Kidney (tissue), 14 donors: ENCODE data around the gene RERE. TPM values are rescaled to one million over a fixed set of nuclear protein-coding genes. Genes with fewer than 3 reads are reported as not detected.

Experiments
- DNase-seq, 5 donors: peaks; one replicate each; pipeline ENCODE4 v3.0.0-alpha.2; 2013 to 2020
- FAIRE-seq: peaks from 2 replicates; lab custom pipeline; 2012; peaks lifted over from hg19 to GRCh38; lab: Jason Lieb, UNC
- H3K27ac ChIP-seq, 2 donors: one replicate each; pipeline ENCODE4 v1.7.0; 2013; ENCODE audit warnings: low read depth in 2 of 2, low read length in 2 of 2, inconsistent platforms in 1 of 2
- H3K27me3 ChIP-seq: one replicate; pipeline ENCODE4 v1.7.1; 2013; ENCODE audit warnings: low read length, inconsistent platforms; ENCODE audit not compliant: control insufficient read depth, insufficient read depth
- H3K36me3 ChIP-seq, 3 donors: one replicate each; pipeline versions ENCODE4 v1.7.0 to v1.7.1; 2013; ENCODE audit warnings: low read length in 3 of 3, control low read depth in 1 of 3, inconsistent platforms in 1 of 3; ENCODE audit not compliant: insufficient read depth in 3 of 3, control insufficient read depth in 2 of 3
- H3K4me1 ChIP-seq, 3 donors: one replicate each; pipeline versions ENCODE4 v1.7.0 to v1.7.1; 2013; ENCODE audit warnings: low read length in 3 of 3, inconsistent platforms in 1 of 3, low read depth in 1 of 3; ENCODE audit not compliant: control insufficient read depth in 2 of 3, insufficient read depth in 2 of 3
- H3K4me3 ChIP-seq, 3 donors: one replicate each; pipeline versions ENCODE4 v1.7.0 to v1.8.1; 2013; ENCODE audit warnings: low read length in 3 of 3, control low read depth in 1 of 3, inconsistent platforms in 1 of 3
- H3K9ac ChIP-seq, 3 donors: one replicate each; pipeline versions ENCODE4 v1.7.0 to v1.7.1; 2013; ENCODE audit warnings: low read length in 3 of 3, control low read depth in 1 of 3, inconsistent platforms in 1 of 3
- H3K9me3 ChIP-seq, 3 donors: one replicate each; pipeline versions ENCODE4 v1.7.0 to v1.7.1; 2013; ENCODE audit warnings: low read length in 3 of 3, control low read depth in 1 of 3, inconsistent platforms in 1 of 3; ENCODE audit not compliant: control insufficient read depth in 2 of 3, insufficient read depth in 1 of 3
- CTCF ChIP-seq: IDR thresholded peaks from 3 replicates; pipeline ENCODE4 v1.5.1; 2012; ENCODE audit warnings: mild to moderate bottlenecking, moderate library complexity, borderline replicate concordance; ENCODE audit not compliant: insufficient read depth; ENCODE audit errors: extremely low read depth
- intact Hi-C: fragments of 100-400 bp; cut with DNase I; formaldehyde crosslinking; loops from one replicate; pipeline ENCODE4 v1.11.1; 2022
- polyA plus RNA-seq: library from polyadenylated mRNA; stranded (reverse); fragments of 350-450 nt; fragmentation: Illumina TruSeq; extraction: RNeasy Lipid Tissue Mini Kit (QIAGEN cat#74804); gene quantifications from one replicate; pipeline ENCODE4 v1.2.3, GENCODE V29; 2014; ENCODE audit warnings: low read depth, low replicate concordance; ENCODE audit not compliant: insufficient read depth
- total RNA-seq: library from RNA; stranded (reverse); fragmentation: NEBNext Ultra II Directional; extraction: Animal tissue kit (Norgen Biotek cat#: 25700); gene quantifications from one replicate; pipeline ENCODE4 v1.2.1, GENCODE V29; 2021
- donor health status: control.
- donor health status: control.
- donor health status: control.
- donor health status: control.
- donor health status: control.
- donor health status: DM: yes; HTN: yes; CAD: no.
- donor health status: Normal renal cell carcinoma (clear cell type).

Gene RERE
- total and polyA plus RNA-seq, 2 donors from 2014 or later = 37.2 to 176 TPM

GRCh38 chr1:8435569-8436071 is 381.8 kb downstream of the RERE start:
- Histone ChIP-seq H3K4me3 (no peak overlapping the region), H3K4me1 (peaks cover 11 to 16% (median 13%) of the 10 kb centered on the region in 3 donors), H3K9ac (no peak overlapping the region), H3K27ac (no peak overlapping the region), H3K36me3 (no peaks in the 10 kb centered on the region), H3K27me3 (no peaks in the 10 kb centered on the region), H3K9me3 (no peaks in the 10 kb centered on the region)
- TF ChIP-seq CTCF = no peak
- intact Hi-C loops = no loop called here
- DNase-seq (no peak), FAIRE-seq (no peak)

DNA sequence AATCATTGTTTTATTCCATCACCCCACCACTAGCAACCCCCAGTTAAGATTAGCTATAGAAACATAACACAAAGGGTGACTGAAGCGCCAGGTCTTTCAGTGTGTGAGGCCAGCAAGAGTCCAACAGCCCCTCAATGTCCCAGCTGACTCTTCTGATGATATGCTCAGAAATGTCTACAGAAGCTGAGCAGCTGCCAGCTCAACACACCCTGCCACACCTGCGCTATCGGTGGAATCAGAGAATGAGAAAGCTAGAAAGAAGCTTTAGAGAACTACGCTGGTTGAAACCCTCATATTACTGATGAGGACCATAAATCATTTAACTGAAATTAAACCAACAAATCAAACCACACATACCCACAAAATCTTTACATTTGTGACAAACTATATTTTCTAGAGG is 383.3 kb downstream of the RERE start:
- H3K27ac ChIP-seq = no peak overlapping the region
- H3K27me3 ChIP-seq = no peaks in the 10 kb centered on the region
- TF ChIP-seq CTCF = no peak
- FAIRE-seq = no peak
- H3K4me3 ChIP-seq = no peak overlapping the region
- no peaks in the 10 kb centered on the region for H3K36me3 ChIP-seq
- H3K9me3 ChIP-seq = no peaks in the 10 kb centered on the region
- H3K4me1 ChIP-seq = peaks cover 6 to 26% (median 19%) of the 10 kb centered on the region in 3 donors
- intact Hi-C loops = no loop called here
- DNase-seq = no peak
- H3K9ac ChIP-seq = no peak overlapping the region

DNA sequence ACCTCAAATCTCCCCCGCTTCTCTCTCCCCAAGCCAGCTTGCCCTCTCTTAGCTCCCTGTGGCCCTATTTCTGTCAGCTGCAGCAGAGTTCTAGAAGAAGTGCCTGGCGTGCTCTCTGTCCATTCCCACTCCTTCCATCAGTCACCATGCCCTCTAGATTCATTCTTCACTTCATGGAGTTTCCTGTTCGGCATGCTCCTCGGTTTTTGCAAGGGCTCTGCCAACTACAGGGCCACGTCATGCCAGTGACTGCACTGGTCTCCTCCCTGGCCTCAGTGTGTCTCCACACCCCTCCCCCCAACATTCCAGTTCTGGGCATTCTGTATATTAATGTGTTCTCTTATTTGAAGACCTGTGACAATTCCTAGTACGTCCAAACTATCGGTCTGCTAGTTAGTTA is 385.7 kb downstream of the RERE start:
- no peak for FAIRE-seq
- H3K9ac ChIP-seq = no peak overlapping the region
- H3K36me3 ChIP-seq = no peaks in the 10 kb centered on the region
- no peaks in the 10 kb centered on the region for H3K27me3 ChIP-seq
- no peak overlapping the region for H3K27ac ChIP-seq
- no peak for DNase-seq
- no peaks in the 10 kb centered on the region for H3K9me3 ChIP-seq
- peaks cover 0 to 25% (median 22%) of the 10 kb centered on the region in 3 donors for H3K4me1 ChIP-seq
- no peak for TF ChIP-seq CTCF
- H3K4me3 ChIP-seq = no peak overlapping the region
- intact Hi-C loops = no loop called here

- Histone ChIP-seq H3K4me3 (no peak overlapping the region), H3K27me3 (no peaks in the 10 kb centered on the region), H3K4me1 (peaks cover 0 to 25% (median 22%) of the 10 kb centered on the region in 3 donors), H3K36me3 (no peaks in the 10 kb centered on the region), H3K9ac (peak overlapping the region in 1 of 3 donors; percentile 1), H3K9me3 (no peaks in the 10 kb centered on the region), H3K27ac (no peak overlapping the region)
- FAIRE-seq = no peak
- DNase-seq = no peak
- no peak for TF ChIP-seq CTCF
- intact Hi-C loops = no loop called here
Observed at GRCh38 chr1:8431019-8431418, 386.4 kb downstream of the RERE start.
